ENCODE data around the gene MICAL3.

DNA sequence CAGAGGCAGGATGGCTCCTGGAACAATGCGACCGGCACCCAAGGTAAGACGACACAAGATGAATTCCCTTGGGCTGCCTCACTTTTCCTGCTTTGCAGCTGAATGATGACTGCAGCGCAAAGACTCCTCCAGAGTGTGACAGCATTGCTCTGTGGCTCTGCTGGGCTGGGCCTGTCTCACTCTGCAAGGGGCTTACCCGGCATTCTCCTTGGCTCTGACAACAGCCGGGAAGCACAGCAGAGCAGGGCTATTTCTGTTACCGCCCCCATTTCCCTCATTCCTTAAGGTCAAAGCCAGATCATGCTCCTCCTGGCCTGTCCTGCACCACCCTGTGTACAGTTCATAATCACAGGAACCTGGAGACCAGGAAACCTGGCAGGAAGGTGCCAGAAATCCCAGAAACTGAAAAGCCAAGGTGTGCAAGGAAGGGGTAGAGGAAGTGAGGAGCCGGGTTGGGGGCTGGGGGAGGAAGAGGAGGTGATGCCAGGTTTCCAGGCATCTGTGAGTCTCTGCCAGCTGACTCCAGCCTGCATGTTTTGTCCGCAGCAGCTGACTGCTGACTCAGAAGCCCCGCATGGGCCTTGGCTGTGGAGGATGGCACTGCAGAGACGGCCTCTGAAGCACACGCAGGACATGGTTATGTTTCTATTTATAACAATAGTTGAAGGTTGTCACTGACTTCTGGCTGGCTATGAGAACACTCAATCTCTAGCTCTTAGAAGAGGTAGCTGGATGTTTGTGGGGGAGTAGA, 113.6 kb downstream of the MICAL3 start:
- TF ChIP-seq EP300 (IDR thresholded peaks at IDR 0.05; ENCODE audit: borderline replicate concordance in 1 of 2, low read depth in 1 of 2, low read length in 1 of 2): peak in 1 of 2 experiments; percentile 55; a peak in 1 of 4 replicates
- peak; percentile 54; the same call in 1 of the 2 replicates for TF ChIP-seq TEAD4 (IDR thresholded peaks at IDR 0.05; ENCODE audit: borderline replicate concordance, insufficient read depth)
- TF ChIP-seq, protein P1, sequence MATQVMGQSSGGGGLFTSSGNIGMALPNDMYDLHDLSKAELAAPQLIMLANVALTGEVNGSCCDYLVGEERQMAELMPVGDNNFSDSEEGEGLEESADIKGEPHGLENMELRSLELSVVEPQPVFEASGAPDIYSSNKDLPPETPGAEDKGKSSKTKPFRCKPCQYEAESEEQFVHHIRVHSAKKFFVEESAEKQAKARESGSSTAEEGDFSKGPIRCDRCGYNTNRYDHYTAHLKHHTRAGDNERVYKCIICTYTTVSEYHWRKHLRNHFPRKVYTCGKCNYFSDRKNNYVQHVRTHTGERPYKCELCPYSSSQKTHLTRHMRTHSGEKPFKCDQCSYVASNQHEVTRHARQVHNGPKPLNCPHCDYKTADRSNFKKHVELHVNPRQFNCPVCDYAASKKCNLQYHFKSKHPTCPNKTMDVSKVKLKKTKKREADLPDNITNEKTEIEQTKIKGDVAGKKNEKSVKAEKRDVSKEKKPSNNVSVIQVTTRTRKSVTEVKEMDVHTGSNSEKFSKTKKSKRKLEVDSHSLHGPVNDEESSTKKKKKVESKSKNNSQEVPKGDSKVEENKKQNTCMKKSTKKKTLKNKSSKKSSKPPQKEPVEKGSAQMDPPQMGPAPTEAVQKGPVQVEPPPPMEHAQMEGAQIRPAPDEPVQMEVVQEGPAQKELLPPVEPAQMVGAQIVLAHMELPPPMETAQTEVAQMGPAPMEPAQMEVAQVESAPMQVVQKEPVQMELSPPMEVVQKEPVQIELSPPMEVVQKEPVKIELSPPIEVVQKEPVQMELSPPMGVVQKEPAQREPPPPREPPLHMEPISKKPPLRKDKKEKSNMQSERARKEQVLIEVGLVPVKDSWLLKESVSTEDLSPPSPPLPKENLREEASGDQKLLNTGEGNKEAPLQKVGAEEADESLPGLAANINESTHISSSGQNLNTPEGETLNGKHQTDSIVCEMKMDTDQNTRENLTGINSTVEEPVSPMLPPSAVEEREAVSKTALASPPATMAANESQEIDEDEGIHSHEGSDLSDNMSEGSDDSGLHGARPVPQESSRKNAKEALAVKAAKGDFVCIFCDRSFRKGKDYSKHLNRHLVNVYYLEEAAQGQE (IDR thresholded peaks at IDR 0.05; ENCODE audit: low read depth, low read length): no peak
- TF ChIP-seq CTCF (IDR thresholded peaks at IDR 0.05): peak; percentile 66
- no peak for TF ChIP-seq FOXJ3 (CRISPR knock-in tag; IDR thresholded peaks at IDR 0.05)
- TF ChIP-seq USF1 (IDR thresholded peaks at IDR 0.05; ENCODE audit: borderline replicate concordance, low read depth): peak; percentile 58; the same call in 1 of the 2 replicates
- TF ChIP-seq MAX (IDR thresholded peaks at IDR 0.05; ENCODE audit: low read depth): peak; percentile 89
